ENCODE measurements around the gene SHANK1.
"Not testable (repeated sequence)": the region's sequence is repeated elsewhere in the genome, so short reads cannot be mapped to it uniquely, and the experiment has no call there.

The SHANK1 gene

DNA sequence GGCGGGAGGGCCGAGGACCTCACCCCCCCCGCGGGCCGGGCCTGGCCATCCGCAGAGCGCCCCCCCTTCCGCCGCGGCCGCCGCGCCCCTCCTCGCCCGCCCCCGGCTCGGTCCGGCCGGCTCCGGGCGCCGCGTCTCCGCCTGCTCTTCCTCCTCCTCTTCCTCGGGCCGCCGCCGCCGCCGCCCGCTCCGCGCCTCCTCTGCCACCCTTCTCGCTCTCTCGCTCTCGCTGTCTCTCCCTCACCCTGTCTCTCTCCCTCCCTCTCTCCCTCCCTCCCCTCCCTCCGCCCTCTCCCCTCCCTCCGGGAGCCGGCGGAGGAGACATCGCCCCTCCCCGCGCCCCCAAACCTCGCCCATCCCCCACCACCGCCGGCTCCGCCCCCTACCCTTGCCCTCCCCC, at the start of gene SHANK1:
Gene SHANK1, minus strand, starts transcription at position 237 of the 400 bp plus-strand sequence. CDS start 2,883 bp downstream, outside the sequence.
- DNase-seq, result no peak

DNA sequence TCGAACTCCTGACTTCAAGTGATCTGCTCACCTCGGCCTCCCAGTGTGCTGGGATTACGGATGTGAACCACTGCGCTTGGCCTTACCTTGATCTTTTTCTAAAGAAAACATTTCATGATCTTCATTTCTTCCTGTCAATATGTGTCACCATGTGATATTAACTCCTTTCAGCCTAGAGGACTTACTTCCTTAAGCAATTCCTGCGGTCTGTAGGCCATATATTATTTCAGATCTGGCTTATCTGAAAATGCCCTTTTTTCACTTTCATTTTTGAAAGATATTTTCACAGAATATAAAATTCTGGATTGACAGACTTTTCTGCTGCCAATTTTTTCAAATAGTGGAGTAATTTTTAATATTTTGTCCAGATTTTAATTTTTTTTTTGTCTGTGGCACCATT, 48.7 kb upstream of the SHANK1 start:
- DNase-seq, result no peak

DNA sequence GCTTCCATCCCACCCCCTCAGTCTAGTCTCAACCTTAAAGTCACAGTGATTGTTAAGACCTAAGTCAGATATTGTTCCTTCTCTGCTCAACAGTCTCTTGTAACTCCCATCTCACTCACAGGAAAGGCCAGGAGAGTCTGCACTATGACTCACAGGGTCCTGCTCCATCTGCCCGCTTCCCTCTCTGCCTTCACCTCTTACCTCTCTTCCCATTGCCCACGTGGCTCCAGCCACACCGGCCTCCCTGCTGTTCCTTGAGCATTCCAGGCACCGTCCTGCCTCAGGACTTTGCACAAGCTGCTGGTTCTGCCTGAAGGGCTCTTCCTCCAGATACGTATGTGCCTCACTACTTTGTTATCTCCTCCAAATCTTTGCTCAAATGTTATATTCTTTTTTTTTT, 47.7 kb upstream of the SHANK1 start:
- not testable (repeated sequence) for DNase-seq

DNA sequence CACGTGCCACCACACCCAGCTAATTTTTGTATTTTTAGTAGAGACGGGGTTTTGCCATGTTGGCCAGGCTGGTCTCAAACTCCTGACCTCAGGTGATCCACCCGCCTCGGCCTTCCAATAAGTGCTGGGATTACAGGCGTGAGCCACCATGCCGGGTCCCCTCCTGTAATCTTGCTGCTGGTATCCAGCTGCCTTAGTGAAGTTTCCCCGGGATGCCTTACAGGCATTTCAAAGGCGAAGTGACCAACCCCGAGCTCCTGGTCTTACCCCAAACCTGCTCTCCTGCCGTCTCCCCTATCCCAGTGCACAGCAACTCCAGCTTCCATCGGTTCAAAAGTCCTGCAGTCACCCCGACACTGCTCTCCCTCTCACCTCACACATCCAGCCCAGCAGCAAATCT, 47.1 kb upstream of the SHANK1 start:
- not testable (repeated sequence) for DNase-seq

DNA sequence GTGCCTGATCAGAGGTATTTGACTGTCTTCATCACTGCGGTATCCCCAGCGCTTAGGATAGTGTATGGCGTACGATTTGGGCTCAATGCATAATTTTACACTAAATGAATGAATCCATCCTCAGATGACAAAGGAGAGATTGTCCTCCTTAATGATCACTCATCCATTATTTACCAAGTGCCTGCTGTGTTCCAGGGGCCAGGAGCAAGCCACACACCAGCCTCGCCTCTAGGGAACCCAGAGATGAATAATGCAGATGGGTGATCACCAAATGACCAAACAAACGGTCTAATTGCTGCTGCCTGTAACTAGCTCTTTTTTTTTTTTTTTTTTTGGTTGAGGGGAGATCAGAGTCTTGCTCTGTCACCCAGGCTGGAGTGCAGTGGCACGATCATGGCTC, 44.8 kb upstream of the SHANK1 start:
- DNase-seq, result no peak

DNA sequence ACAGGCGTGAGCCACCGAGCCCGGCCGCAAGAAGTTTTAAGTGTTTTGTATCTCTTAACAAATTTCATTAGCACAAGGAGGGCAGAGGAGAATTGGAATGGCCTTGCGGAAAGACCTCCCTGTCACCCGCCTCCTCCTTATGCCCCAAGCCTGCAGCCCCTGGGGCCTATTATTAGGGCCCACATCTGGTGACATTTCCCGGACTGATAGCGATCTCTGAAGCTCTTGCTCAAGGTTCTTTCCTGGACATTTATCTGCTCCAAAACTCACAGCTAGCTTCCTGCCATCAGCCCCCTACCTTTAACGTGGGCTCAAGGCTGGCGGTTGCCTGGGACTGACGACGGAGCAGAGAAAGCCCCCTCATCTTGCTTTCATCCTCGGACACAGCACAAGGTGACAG, 43.9 kb upstream of the SHANK1 start:
- not testable (repeated sequence) for DNase-seq

DNA sequence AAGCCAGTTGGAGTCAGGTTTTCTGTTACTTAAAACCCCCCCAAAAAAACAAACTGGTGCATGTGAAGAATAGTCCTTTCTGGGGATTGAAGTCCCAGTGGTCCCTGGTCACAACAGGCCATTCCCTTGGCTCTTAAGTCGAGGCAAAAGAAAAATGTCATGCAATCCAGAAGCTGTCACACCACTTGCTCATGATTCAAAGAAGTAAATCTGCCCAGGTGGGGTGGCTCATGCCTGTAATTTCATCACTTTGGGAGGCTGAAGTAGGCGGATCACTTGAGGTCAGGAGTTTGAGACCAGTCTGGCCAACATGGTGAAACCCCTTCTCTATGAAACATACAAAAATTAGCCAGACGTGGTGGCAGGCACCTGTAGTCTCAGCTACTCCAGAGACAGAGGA, 41.9 kb upstream of the SHANK1 start:
- DNase-seq, result not testable (repeated sequence)

DNA sequence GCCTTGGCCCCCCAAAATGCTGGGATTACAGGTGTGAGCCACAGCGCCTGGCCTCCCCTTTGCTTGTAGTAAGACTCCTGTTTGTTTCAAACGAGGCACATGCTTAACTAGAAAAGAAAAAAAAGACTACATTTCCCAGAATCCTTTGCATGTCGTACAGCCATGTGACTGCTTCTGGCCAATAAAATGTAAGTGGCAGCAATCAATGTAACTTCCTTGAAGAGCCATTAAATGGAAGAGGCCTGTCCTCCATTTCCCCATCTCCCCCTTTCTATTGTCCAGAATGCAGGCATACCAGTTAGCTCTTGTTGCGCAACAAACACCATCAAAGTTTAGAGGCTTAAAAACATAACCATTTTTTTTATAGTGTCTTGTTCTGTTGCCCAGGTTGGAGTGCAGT, 40.3 kb upstream of the SHANK1 start:
- no peak for DNase-seq

DNA sequence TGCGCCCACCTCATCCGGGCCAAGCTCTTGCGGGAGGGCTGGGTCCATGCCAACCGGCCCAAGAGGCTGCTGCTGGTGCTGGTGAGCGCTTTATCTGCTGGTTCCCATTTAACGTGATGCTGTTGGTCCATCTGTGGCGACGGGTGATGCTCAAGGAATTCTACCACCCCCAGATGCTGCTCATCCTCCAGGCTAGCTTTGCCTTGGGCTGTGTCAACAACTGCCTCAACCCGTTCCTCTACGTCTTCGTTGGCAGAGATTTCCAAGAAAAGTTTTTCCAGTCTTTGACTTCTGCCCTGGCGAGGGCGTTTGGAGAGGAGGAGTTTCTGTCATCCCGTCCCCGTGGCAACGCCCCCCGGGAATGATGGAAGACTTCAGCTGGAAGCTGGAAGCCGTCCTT, 39.5 kb upstream of the SHANK1 start:
- not testable (repeated sequence) for DNase-seq

DNA sequence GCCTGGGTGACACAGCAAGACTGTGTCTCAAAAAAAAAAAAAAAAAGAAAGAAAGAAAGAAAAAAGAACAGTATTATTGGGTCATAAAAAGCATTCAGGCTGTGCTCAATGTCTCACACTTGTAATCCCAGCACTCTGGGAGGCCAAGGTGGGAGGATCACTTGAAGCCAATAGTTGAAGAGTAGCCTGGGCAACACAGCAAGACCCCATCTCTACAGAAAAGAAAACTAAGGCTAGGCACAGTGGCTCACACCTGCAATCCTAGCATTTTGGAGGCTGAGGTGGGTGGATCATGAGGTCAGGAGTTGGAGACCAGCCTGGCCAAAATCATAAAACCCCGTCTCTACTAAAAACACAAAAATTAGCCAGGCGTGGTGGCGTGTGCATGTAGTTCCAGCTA, 38.0 kb upstream of the SHANK1 start:
- DNase-seq, result not testable (repeated sequence)

DNA sequence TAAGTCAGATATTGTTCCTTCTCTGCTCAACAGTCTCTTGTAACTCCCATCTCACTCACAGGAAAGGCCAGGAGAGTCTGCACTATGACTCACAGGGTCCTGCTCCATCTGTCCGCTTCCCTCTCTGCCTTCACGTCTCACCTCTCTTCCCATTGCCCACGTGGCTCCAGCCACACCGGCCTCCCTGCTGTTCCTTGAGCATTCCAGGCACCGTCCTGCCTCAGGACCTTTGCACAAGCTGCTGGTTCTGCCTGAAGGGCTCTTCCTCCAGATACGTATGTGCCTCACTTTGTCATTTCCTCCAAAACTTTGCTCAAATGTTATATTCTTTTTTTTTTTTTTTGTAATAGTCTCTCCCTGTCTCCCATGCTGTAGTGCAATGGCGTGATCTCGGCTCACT, 36.6 kb upstream of the SHANK1 start:
- not testable (repeated sequence) for DNase-seq

DNA sequence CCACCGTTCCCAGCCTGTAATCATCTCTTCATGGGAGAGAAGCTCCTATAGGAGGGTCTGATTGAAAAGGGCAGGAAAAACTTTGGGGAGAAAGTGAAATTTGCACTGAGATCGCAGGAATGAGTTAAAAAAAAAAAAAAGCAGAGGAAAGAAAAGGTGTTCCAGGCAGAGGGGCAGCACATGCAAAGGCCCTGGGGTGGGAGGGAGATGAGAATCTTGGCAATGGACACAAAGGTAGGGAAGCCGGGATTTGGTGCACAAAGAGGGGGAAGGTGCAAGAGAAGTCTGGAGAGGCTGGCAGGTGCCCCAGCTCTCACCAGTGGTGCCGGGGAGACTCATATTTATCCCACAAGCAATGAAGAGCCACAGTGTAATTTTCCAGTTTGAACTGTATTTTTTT, 34.3 kb upstream of the SHANK1 start:
- no peak for DNase-seq

DNA sequence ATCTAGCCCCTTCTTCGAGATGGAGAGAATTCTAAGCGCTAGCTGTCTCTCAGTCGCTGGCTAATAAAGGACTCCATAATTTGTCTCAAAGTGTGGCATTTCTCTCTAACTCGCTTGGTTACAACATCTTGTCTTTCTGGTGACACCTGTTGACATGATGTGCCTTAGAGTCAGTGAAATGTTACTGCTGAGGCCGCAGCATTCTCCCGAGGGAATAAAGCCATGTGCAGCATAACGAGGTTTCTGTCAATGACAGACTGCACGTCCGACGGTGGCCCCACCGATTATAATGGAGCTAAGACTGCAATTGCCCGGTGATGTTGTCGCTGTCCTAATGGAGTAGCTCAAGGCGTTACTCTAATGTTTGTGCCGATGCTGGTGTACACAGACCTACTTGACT, 30.4 kb upstream of the SHANK1 start:
- no peak for DNase-seq

DNA sequence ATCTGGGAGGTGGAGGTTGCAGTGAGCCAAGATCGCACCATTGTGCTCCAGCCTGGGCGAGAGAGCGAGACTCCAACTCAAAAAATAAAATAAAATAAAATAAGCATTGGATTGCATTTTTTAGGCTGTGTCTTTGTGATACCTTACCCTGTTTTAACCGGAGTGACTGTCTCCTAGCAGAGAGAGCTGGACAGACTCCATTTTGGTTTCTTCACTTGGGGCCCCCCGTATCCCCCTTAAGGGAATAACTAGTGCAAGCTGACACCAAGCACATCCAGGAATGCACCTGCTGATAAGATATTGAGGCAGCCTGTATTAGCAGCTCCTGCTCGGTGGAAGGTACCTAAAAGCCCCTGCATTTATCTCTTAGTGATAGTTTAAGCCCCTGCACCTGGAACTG, 29.9 kb upstream of the SHANK1 start:
- DNase-seq, result no peak

DNA sequence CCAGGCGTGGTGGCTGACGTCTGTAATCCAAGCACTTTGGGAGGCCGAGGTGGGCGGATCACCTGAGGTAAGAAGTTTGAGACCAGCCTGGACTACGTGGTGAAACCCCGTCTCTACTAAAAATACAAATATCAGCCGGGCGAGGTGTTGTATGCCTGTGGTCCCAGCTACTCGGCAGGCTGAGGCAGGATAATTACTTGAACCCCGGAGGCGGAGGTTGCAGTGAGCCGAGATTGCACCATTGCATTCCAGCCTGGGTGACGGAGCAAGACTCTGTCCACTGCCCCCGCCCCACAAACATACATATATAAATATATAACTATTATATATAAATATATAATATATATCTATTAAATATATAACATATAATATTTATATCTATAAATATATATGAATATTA, 27.5 kb upstream of the SHANK1 start:
- not testable (repeated sequence) for DNase-seq

DNA sequence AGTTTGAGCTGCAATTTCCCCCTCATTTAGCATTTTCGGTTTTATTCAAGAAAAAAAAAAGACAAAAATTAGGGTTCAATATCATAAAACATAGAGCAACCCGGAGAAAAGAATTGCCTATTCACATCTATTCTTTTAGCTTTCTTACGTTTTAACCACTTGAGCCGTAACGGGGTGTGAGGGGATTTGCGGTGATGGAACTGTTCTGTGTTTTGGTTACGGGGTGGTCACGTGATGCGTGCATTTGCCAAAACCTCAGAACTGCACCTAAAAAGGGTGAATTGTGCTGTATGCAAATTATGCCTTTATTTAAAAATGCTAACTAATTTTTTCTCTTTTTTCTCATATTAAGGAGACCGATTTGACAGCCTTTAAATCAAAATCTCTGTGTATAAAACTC, 25.6 kb upstream of the SHANK1 start:
- no peak for DNase-seq

DNA sequence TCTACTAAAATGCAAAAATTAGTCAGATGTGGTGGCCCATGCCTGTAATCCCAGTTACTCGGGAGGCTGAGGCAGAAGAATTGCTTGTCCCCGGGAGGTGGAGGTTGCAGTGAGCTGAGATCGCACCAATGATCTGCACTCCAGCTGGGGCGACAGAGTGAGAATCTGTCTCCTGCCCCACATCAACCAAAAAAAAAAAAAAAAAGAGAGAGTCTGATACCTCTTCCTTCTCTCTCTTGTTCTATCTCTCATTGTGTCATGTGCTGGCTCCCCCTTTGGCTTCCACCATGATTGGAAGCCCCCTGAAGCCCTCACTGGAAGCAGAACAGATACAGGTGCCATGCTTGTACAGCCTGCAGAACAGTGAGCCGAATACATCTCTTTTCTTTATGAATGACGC, 23.9 kb upstream of the SHANK1 start:
- DNase-seq, result no peak

DNA sequence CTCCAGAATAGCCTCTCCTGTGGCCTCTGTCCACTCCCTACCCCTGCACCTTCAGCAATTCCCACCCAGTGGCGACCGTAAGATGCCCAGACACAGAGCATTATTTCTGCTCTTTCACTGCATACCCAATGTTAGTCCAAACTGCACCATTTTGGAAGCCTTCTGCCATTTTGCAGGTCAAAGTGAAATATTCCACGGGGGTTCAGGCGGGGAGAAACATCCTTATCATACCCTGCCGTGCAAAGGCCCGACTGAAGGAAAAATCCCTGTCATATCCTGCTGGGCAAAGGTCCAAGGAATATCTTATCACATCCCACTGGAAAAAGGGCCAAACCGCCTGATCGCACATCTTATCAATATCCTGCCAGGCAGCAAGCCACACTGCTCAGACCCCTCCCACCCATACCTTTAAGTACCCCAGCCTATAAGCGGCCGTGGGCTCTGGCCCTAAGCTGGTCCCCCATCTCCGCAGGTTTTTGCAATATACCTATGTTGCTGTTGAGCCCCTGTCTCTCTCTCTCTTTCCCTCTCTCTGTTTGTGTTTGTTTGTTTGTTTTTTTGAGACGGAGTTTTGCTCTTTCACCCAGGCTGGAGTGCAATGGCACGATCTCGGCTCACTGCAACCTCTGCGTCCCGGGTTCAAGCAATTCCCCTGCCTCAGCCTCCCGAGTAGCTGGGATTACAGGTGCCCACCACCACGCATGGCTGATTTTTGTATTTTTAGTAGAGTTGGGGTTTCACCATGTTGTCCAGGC, 21.8 kb upstream of the SHANK1 start:
- DNase-seq, result no peak

DNA sequence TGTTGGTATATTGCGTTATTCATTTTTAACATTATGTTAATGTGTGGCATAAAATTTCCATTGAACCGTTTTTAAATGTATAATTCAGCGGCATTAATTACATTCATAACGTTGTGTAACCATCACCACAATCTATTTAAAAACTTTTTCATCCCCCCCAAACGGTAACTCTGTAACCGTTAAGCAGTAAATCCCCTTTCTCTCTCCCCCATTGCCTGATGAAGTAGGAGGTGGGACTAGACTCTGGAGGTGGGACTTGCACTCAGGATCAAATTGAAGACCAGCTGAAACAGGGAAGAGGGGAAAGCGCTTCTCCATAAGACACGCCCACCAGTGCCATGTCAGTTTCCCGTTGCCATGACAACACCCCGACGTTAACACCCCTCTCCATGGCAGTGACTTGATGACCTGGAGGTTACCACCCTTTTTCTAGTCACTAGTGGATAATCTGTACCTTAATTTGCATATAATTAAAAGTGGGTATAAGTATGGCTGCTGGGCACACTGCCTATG, 20.4 kb upstream of the SHANK1 start:
- DNase-seq, result no peak

DNA sequence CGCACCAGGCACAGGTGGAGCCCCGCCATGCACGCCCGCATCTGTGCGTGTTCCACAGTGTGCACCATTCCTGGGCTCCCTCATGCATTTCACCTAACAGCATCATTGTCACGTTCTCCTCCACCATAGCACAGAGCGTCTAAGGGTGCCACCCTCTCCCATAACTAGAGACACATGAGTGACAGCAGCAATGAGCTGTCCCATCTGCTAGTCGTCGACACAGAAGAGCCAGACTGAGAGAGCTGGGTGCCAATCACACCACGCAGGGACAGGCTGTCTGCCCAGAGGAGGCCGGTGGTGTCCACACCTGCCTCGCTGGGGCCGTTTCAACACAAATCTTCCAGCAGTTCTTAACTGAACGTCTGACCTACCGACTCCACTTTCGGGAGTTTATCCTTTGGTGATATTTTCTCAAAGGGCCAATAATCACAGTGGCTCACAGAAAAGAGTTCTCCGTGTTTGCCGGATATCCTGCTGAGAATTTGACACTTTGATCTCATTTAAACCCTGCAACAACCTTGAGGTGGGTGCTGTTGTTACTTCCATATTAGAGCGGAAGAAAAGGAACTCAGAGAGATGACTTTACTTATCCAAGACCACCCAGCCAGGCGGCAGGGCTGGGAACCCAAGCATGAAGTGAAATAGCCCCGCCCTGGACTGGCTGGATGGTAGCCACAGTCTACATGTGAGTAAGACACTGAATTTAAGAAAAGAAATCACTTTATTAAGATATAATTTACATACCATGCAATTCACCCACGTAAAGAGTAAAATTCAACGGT, 19.7 kb upstream of the SHANK1 start:
- DNase-seq, result no peak

DNA sequence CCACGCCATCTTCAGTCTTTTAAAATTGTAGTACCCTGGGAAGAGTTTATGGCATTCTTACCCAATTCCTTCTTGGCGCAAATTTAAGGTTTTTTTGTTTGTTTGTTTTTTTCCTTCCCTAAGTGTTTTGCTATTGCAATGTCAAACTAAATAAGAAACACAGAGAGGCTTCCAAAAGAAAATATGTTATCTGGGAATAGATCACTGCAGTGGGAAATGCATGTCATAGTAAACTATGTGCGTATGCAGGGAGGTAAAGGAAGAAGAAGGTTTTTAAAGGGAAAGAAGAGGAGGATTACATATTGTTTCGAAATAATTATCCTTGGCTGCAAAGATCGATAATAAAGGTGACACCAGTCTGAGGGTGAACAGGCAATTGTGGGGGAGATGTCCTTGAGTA, 16.7 kb upstream of the SHANK1 start:
- DNase-seq, result no peak

DNA sequence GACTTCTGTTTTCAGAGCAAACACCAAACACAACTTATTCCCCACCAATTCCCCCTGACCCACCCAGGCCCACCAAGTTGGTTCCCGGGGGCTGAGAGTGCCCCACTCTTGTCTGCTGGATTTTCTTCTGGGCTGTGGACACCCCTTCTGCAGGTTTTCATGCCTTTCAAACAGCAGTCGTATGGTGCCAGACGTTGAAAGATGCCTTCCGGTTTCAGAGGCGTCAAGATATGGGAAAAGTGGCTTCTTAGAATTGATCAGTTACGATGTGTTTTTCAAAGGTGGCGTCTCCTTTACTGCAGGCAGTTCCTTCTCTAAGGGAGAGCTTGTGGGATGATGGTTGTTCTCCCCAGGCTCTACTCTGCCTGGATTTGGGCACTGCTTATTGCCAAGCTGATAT, 16.3 kb upstream of the SHANK1 start:
- no peak for DNase-seq

DNA sequence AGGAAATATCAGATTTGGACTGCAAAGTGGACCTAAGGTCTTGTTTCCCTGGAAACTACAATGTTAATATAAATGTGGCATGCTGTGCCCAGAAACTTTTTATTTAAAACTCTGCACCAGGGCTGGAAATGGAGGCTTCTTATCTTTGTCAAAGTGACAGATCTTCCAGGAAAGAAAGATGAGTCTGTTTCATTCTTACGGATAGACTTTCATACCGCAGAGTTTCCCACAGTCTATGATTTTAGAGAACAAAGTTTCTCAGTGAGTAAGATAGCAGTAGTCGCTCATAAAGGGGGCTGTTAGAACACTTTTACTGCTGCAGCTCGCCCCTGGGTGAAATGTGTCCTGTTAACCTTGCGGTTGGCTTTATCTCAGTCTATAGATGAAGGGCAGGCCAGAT, 10.3 kb upstream of the SHANK1 start:
- DNase-seq, result no peak

DNA sequence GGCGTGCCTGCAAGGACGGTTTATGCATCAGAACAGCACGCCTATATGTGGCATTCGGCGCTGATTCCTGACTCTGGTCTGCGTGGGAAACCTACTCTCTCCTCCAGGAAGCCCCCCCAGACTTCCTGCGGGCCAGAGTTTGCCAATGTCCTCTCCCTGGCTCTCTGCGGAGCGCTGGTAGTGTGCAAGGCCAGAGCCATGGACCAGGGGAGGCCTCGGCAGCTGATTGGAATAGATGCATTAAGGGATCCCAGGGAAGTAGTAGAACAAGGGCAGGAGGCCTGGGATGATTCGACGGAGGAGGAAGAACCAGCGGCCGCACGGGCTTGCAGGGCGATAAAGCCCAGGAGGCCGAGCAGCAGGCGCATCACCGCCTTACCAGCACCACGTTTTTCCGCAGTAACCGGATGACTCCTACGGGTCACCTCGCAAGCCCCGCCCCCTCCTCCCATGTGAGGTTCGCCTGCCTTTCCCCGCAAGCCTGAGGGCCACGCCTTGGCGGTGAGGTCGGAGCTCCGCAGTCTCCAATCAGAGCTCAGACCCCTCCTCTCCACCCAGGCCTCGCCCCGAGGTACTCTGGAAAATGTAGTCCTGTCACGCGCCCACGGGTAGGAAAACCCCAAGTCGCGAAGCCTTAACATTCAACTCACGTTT, 8.6 kb upstream of the SHANK1 start:
- DNase-seq, result no peak
